Measurements from ENCODE around the gene NEIL3. TPM values are rescaled to one million over a fixed set of nuclear protein-coding genes. Genes with fewer than 3 reads are reported as not detected.

The NEIL3 gene
- total and polyA plus RNA-seq, 2 of the 8 experiments (the other 6 are each of a cell fraction or from before 2014, with no cell fraction given), result 5.5 to 11.0 TPM

- Histone ChIP-seq H3K56ac (replicated peaks; ENCODE audit: insufficient read length, low read depth, low read length) (no peak overlapping the region), H2BK120ac (replicated peaks; ENCODE audit: low read depth, low read length) (no peak overlapping the region)
- POLR2A ChIA-PET (ENCODE audit: partially characterized antibody), result interaction anchor here (2.1 kb wide), 1 partner anchor 67 kb away, joined by 5 read pairs; the partner anchor contains the start of gene AGA
These were observed 65.7 kb downstream of the NEIL3 start for GRCh38 chr4:177375372-177375771.

More at GRCh38 chr4:177375372-177375771, 65.7 kb downstream of the NEIL3 start:
- Histone ChIP-seq H3K4me2 (ENCODE audit: insufficient read depth in 1 of 2, low read depth in 2 of 2, low read length in 2 of 2) (no peak overlapping the region), H3K14ac (ENCODE audit: insufficient read length) (no peak overlapping the region), H3K18ac (ENCODE audit: extremely low read depth, low read length) (no peak overlapping the region), H3K9me3 (ENCODE audit: insufficient read depth in 2 of 2, low read depth in 1 of 2, low read length in 1 of 2) (no peaks in the 10 kb centered on the region), H4K8ac (ENCODE audit: extremely low read depth, insufficient read depth, low read length) (no peak overlapping the region), H3K79me2 (ENCODE audit: control insufficient read depth in 1 of 2, insufficient read depth in 2 of 2, low read length in 2 of 2) (no peaks in the 10 kb centered on the region), H3K23me2 (ENCODE audit: low read depth, low read length) (no peaks in the 10 kb centered on the region), H3K23ac (ENCODE audit: insufficient read length) (no peak overlapping the region), H2AK5ac (ENCODE audit: low read depth, low read length) (no peak overlapping the region), H3K27me3 (replicated peaks in 1 of 4; ENCODE audit: control insufficient read depth in 3 of 4, extremely low read depth in 1 of 4, insufficient read depth in 3 of 4, low read length in 3 of 4) (no peaks in the 10 kb centered on the region), H3K27ac (ENCODE audit: low read depth, low read length) (no peak overlapping the region), H3K79me1 (ENCODE audit: low read depth, low read length) (no peaks in the 10 kb centered on the region), H4K5ac (ENCODE audit: insufficient read length, low read depth, low read length) (no peak overlapping the region), H2BK5ac (ENCODE audit: low read depth, low read length) (no peak overlapping the region), H3K4me1 (replicated peaks in 1 of 4; ENCODE audit: control insufficient read depth in 3 of 4, insufficient read depth in 4 of 4, low read length in 3 of 4) (peaks cover 0 to 2% (median 0%) of the 10 kb centered on the region in 4 experiments; a peak in 1 of 7 replicates), H2BK15ac (ENCODE audit: low read length) (no peak overlapping the region), H3K4me3 (ENCODE audit: extremely low read depth in 1 of 4, insufficient read depth in 2 of 4, low read depth in 3 of 4, low read length in 4 of 4) (no peak overlapping the region), H2BK20ac (ENCODE audit: low read length) (no peak overlapping the region), H3K9ac (replicated peaks in 1 of 4; ENCODE audit: extremely low read depth in 1 of 4, low read depth in 3 of 4, low read length in 3 of 4) (no peak overlapping the region), H2BK12ac (ENCODE audit: low read depth, low read length) (no peak overlapping the region), H3K4ac (replicated peaks; ENCODE audit: insufficient read length, low read depth, low read length) (no peak overlapping the region), H2AFZ (ENCODE audit: low read length) (0 out of 2 replicates have a peak overlapping the region, but pooled peaks have one; percentile 27), H4K20me1 (replicated peaks in 1 of 2; ENCODE audit: control insufficient read depth in 1 of 2, insufficient read depth in 2 of 2, low read length in 2 of 2) (no peaks in the 10 kb centered on the region), H3K36me3 (ENCODE audit: control insufficient read depth in 2 of 4, insufficient read depth in 4 of 4, low read length in 3 of 4) (no peaks in the 10 kb centered on the region), H4K91ac (replicated peaks; ENCODE audit: insufficient read length, low read length) (no peak overlapping the region)
- TF ChIP-seq TBP (IDR thresholded peaks at IDR 0.05; ENCODE audit: low read depth, low read length) (no peak), KDM4A (IDR thresholded peaks at IDR 0.05; ENCODE audit: low read depth, low read length, severe bottlenecking) (no peak), SP2 (IDR thresholded peaks at IDR 0.05; ENCODE audit: low read length) (no peak), TAF1 (IDR thresholded peaks at IDR 0.05; ENCODE audit: low read depth, low read length) (no peak)
- CTCF ChIA-PET (ENCODE audit: partially characterized antibody), result interaction anchor here (0.6 to 2.3 kb wide), 8 partner anchors 8 to 1103 kb away, joined by 3 to 7 read pairs (median 3); no protein-coding TSS in a partner anchor
- FAIRE-seq, result no peak
- 77% methylated on average over 3 of the region's 3 CpGs; no CpG with 5 or more reads in 1 of the 2 experiments for WGBS, 2 experiments (ENCODE audit: extremely low coverage in 1 of 2, insufficient coverage in 1 of 2, insufficient read length in 1 of 2, insufficient replicate concordance in 2 of 2, low coverage in 1 of 2, low lambda C conversion rate in 2 of 2, missing lambda C conversion rate in 1 of 2)
- no peak for DNase-seq (ENCODE audit: low read depth in 1 of 2, low spot score in 2 of 2)

All from H1 (cell line).